Gastrocnemius medialis (tissue), 4 donors: ENCODE results near the gene TNPO3. TPM values are rescaled to one million over a fixed set of nuclear protein-coding genes. Genes with fewer than 3 reads are reported as not detected.

ENCODE experiments used
- ATAC-seq, 2 donors: fragments of 150-250 bp; one replicate each; pipeline ENCODE4 v1.9.1; 2016
- DNase-seq, 2 donors: peaks; one replicate each; pipeline ENCODE4 v3.0.0-alpha.2; 2019
- H3K27ac ChIP-seq, 4 donors: fragments of 200-600 bp; sonication (generic); 1 replicate in 1 of 4; 2 replicates in 3 of 4; pipeline ENCODE4 v1.5.1; 2016 to 2018; ENCODE audit warnings: mild to moderate bottlenecking in 2 of 4, moderate library complexity in 1 of 4
- H3K27me3 ChIP-seq, 3 donors: fragments of 200-600 bp; sonication (generic) in 2 of 3; 1 replicate in 1 of 3; 2 replicates in 2 of 3; pipeline versions ENCODE4 v1.5.1 to v1.6.0; 2016 to 2019; ENCODE audit warnings: mild to moderate bottlenecking in 1 of 3, moderate library complexity in 1 of 3
- H3K36me3 ChIP-seq, 2 donors: fragments of 200-600 bp; sonication (generic) in 1 of 2; one replicate each; pipeline ENCODE4 v1.5.1; 2017 to 2018
- H3K4me1 ChIP-seq, 2 donors: fragments of 200-600 bp; sonication (generic) in 1 of 2; one replicate each; pipeline ENCODE4 v1.5.1; 2016 to 2017; ENCODE audit warnings: mild to moderate bottlenecking in 2 of 2
- H3K4me3 ChIP-seq, 4 donors: fragments of 200-600 bp; sonication (generic) in 3 of 4; 1 replicate in 1 of 4; 2 replicates in 3 of 4; pipeline ENCODE4 v1.5.1; 2016 to 2019; ENCODE audit warnings: mild to moderate bottlenecking in 2 of 4
- H3K9me3 ChIP-seq, 3 donors: fragments of 200-600 bp; sonication (generic) in 2 of 3; 1 replicate in 1 of 3; 2 replicates in 2 of 3; pipeline ENCODE4 v1.5.1; 2016 to 2019
- CTCF ChIP-seq, 5 experiments: fragments of 450-650 bp in 3 of 5; fragments of 200-600 bp in 2 of 5; sonication (generic) in 2 of 5; IDR thresholded peaks in 4 of 5; conservative IDR thresholded peaks in 1 of 5; 1 replicate in 4 of 5; 2 replicates in 1 of 5; pipeline ENCODE4 v1.5.1; 2016 to 2019; ENCODE audit warnings: antibody characterized with exemption in 5 of 5, mild to moderate bottlenecking in 3 of 5, moderate library complexity in 3 of 5
- POLR2A ChIP-seq, 2 donors: fragments of 450-650 bp; IDR thresholded peaks; one replicate each; pipeline ENCODE4 v1.6.1; 2017; ENCODE audit warnings: antibody characterized with exemption in 2 of 2, mild to moderate bottlenecking in 2 of 2, moderate library complexity in 2 of 2
- in situ Hi-C, 4 donors: fragments of 200-750 bp; cut with MboI; loops; one replicate each; pipeline versions ENCODE4 v1.15.0 to v1.8.0; 2017; ENCODE audit warnings: low sequenced_read_pairs in 4 of 4
- intact Hi-C: fragments of 100-400 bp; cut with DNase I; formaldehyde crosslinking; loops from one replicate; pipeline ENCODE4 v1.15.1; 2023; ENCODE audit warnings: low total_unique reads
- total RNA-seq, 4 donors: library from RNA; depleted of rRNA; stranded (reverse); fragments of >200 nt; gene quantifications; one replicate each; pipeline versions ENCODE4 v1.1.0 to v1.2.3, GENCODE V29; 2016

The TNPO3 gene
- total RNA-seq, 4 donors from 2014 or later, result 39.1 to 50.9 (median 50.5) TPM

DNA sequence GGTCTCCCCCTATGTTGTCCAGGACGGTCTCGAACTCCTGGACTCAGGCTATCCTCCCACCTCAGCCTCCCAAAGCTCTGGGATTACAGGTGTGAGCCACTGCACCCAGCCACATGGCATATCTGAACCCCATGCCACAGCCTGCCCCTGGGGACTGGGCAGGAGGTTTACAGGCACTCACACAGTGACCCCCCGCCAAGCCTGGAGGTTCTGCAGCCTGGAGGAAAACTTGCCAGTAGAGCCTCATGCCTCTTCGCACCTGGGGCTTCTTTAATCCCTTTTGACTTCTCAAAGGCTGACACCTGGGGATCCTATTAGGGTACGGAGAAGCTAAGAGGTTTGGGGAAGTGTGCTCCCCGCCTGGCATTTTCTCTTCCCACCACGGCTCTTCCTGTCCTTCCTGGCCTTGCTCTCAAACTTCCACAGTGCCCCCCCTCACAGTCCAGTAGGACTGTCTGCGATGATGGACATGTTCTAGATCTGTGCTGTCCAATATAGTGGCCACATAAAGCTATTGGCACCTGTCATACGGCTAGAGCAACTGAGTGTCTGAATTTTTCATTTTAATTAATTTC, 133.0 kb downstream of the TNPO3 start:
- no peak for DNase-seq
- in situ Hi-C loops, result loop anchor here in 1 of 4 donors (10.0 kb wide), 1 partner anchor 183 kb away; no protein-coding TSS in a partner anchor
- peaks cover 0 to 9% (median 6%) of the 10 kb centered on the region in 3 donors for H3K27me3 ChIP-seq

DNA sequence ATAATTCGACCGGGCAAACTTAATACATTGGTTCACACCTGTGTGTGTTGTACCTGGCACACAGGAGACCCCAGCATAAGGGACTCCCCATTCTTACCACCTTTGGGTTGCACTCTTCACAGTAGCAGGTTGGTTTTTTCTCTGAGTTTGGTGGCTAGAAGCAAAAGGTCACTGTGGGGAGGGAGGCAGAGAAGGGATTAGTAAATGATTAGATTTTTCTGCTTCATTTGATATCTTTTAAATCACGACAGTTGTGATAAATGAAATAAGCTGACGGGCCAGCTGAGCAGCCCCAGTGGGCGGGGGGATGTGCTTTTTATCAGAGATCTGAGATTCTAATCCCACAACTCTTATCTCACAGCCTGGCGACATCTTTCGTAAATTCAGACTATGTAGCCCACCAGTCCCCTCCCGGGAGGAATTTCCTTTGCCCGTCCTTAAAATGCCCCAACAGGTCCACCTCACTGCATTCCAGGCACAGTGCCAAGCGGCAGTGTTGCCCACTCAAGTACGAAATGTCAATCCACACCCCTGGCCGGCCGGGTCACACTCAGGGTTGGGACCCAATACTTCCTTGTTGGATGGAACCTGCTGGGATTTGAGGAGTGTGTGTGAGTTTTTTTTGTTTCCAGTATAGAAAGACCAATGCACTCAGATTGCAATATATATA, 133.9 kb downstream of the TNPO3 start:
- intact Hi-C loops (no loop called here), in situ Hi-C loops (loop anchor here in 1 of 4 donors (10.0 kb wide), 1 partner anchor 184 kb away; no protein-coding TSS in a partner anchor)
- Histone ChIP-seq H3K27ac (no peak overlapping the region), H3K9me3 (no peaks in the 10 kb centered on the region), H3K36me3 (no peaks in the 10 kb centered on the region), H3K27me3 (peaks cover 3 to 15% (median 13%) of the 10 kb centered on the region in 3 donors), H3K4me3 (no peak overlapping the region), H3K4me1 (no peaks in the 10 kb centered on the region)
- ATAC-seq (no peak), DNase-seq (no peak)
- no peak for TF ChIP-seq CTCF (IDR thresholded peaks at IDR 0.05 in 4 of 5, conservative IDR thresholded peaks at IDR 0.05 in 1 of 5)
- no peak for TF ChIP-seq POLR2A (IDR thresholded peaks at IDR 0.05)

More for the DNA sequence above, 133.0 kb downstream of the TNPO3 start:
- intact Hi-C loops, result no loop called here
- Histone ChIP-seq H3K36me3 (no peaks in the 10 kb centered on the region), H3K4me3 (no peak overlapping the region), H3K9me3 (no peaks in the 10 kb centered on the region), H3K27ac (no peak overlapping the region), H3K4me1 (no peaks in the 10 kb centered on the region)
- no peak for ATAC-seq
- TF ChIP-seq POLR2A (IDR thresholded peaks at IDR 0.05) (no peak), CTCF (IDR thresholded peaks at IDR 0.05 in 4 of 5, conservative IDR thresholded peaks at IDR 0.05 in 1 of 5) (no peak)

- in situ Hi-C loops, result loop anchor here in 1 of 4 donors (10.0 kb wide), 1 partner anchor 185 kb away; no protein-coding TSS in a partner anchor
Observed at GRCh38 chr7:128919881-128920799, 134.8 kb downstream of the TNPO3 start.

More at GRCh38 chr7:128919881-128920799, 134.8 kb downstream of the TNPO3 start:
- intact Hi-C loops, result no loop called here
- Histone ChIP-seq H3K4me3 (no peak overlapping the region), H3K27ac (no peak overlapping the region), H3K36me3 (no peaks in the 10 kb centered on the region), H3K9me3 (no peaks in the 10 kb centered on the region), H3K4me1 (peaks cover 0 to 7% of the 10 kb centered on the region in 2 donors), H3K27me3 (peaks cover 12 to 23% (median 15%) of the 10 kb centered on the region in 3 donors)
- ATAC-seq, result no peak
- no peak for DNase-seq
- no peak for TF ChIP-seq CTCF (IDR thresholded peaks at IDR 0.05 in 4 of 5, conservative IDR thresholded peaks at IDR 0.05 in 1 of 5)
- no peak for TF ChIP-seq POLR2A (IDR thresholded peaks at IDR 0.05)
